Neural cell (in vitro differentiated cells): ENCODE results near the gene RPS16. TPM values are rescaled to one million over a fixed set of nuclear protein-coding genes. Genes with fewer than 3 reads are reported as not detected.

Source experiments
- H2AFZ ChIP-seq: fragments of 200-600, 300-800 bp; sonication (generic), shearing (Covaris generic); 2 replicates; pipeline ENCODE4 v1.6.0; 2014; ENCODE audit warnings: low read depth, mild to moderate bottlenecking, antibody characterized with exemption, low read length, moderate library complexity
- H3F3A ChIP-seq: fragments of 200-600 bp; shearing (Covaris generic); 2 replicates; pipeline ENCODE4 v1.6.1; 2016; ENCODE audit warnings: mild to moderate bottlenecking, moderate library complexity, mixed read lengths, antibody characterized with exemption, low read length; ENCODE audit not compliant: insufficient read depth, poor library complexity, severe bottlenecking
- H3K27ac ChIP-seq: fragments of 200-600, 300-800 bp; sonication (generic), shearing (Covaris generic); 2 replicates; pipeline ENCODE4 v1.5.1; 2014; ENCODE audit warnings: mild to moderate bottlenecking, low read length, moderate library complexity
- H3K27me3 ChIP-seq: fragments of 300-800, 200-600 bp; sonication (generic), shearing (Covaris generic); 2 replicates; pipeline ENCODE4 v1.6.0; 2014; ENCODE audit warnings: mild to moderate bottlenecking, low read depth, low read length, moderate library complexity; ENCODE audit not compliant: insufficient read depth
- H3K36me3 ChIP-seq: fragments of 300-800, 200-600 bp; sonication (generic), shearing (Covaris generic); 2 replicates; pipeline ENCODE4 v1.5.1; 2014; ENCODE audit warnings: mild to moderate bottlenecking, antibody characterized with exemption, low read length, moderate library complexity; ENCODE audit not compliant: insufficient read depth
- H3K4me2 ChIP-seq: fragments of 300-800, 200-600 bp; sonication (generic), shearing (Covaris generic); 2 replicates; pipeline ENCODE4 v1.6.0; 2014; ENCODE audit warnings: mild to moderate bottlenecking, low read length
- H3K4me3 ChIP-seq: fragments of 300-800, 200-600 bp; sonication (generic), shearing (Covaris generic); 2 replicates; pipeline ENCODE4 v1.5.1; 2014; ENCODE audit warnings: mild to moderate bottlenecking, low read length, moderate library complexity
- H3K79me2 ChIP-seq: fragments of 200-600 bp; shearing (Covaris generic); replicated peaks from 2 replicates; pipeline ENCODE4 v1.6.0; 2014; ENCODE audit warnings: mild to moderate bottlenecking, low read length, moderate library complexity; ENCODE audit not compliant: insufficient read depth
- H3K9ac ChIP-seq: fragments of 300-800, 200-600 bp; sonication (generic), shearing (Covaris generic); 2 replicates; pipeline ENCODE4 v1.6.1; 2016; ENCODE audit warnings: mild to moderate bottlenecking, low read length, mixed read lengths
- H3K9me2 ChIP-seq: fragments of 200-600 bp; shearing (Covaris generic); 2 replicates; pipeline ENCODE4 v1.6.1; 2016; ENCODE audit warnings: mild to moderate bottlenecking, low read length, mixed read lengths; ENCODE audit not compliant: insufficient read depth
- H3K9me3 ChIP-seq: fragments of 200-600, 300-800 bp; sonication (generic), shearing (Covaris generic); 2 replicates; pipeline ENCODE4 v1.6.1; 2016; ENCODE audit warnings: mild to moderate bottlenecking, mixed run types, low read length, moderate library complexity, mixed read lengths
- H4K20me1 ChIP-seq: fragments of 200-600 bp; shearing (Covaris generic); 2 replicates; pipeline ENCODE4 v1.6.1; 2016; ENCODE audit warnings: mild to moderate bottlenecking, mixed run types; ENCODE audit not compliant: insufficient read depth
- CTCF ChIP-seq: fragments of 450-650 bp; IDR thresholded peaks from 2 replicates; pipeline ENCODE4 v1.5.1; 2014; ENCODE audit warnings: antibody characterized with exemption, mild to moderate bottlenecking, moderate library complexity; ENCODE audit not compliant: poor library complexity, severe bottlenecking
- EP300 ChIP-seq: fragments of 450-650 bp; conservative IDR thresholded peaks from 2 replicates; pipeline ENCODE4 v1.6.1; 2014; ENCODE audit warnings: antibody characterized with exemption, mild to moderate bottlenecking, moderate library complexity; ENCODE audit not compliant: poor library complexity, severe bottlenecking
- EZH2 ChIP-seq: fragments of 200-600, 300-800 bp; shearing (Covaris generic), sonication (generic); IDR thresholded peaks from 2 replicates; pipeline ENCODE4 v1.6.1; 2014; ENCODE audit warnings: antibody characterized with exemption, low read length, borderline replicate concordance, mild to moderate bottlenecking; ENCODE audit not compliant: insufficient read depth, poor library complexity, severe bottlenecking
- MXI1 ChIP-seq: fragments of 450-650 bp; conservative IDR thresholded peaks from 2 replicates; pipeline ENCODE4 v1.6.1; 2014; ENCODE audit warnings: antibody characterized with exemption, mild to moderate bottlenecking; ENCODE audit not compliant: poor library complexity, severe bottlenecking
- POLR2AphosphoS5 ChIP-seq: IDR thresholded peaks from 2 replicates; pipeline ENCODE4 v1.6.1; 2012
- REST ChIP-seq: IDR thresholded peaks from 2 replicates; pipeline ENCODE4 v1.6.1; 2012; ENCODE audit warnings: borderline replicate concordance
- SMC3 ChIP-seq: fragments of 450-650 bp; conservative IDR thresholded peaks from 2 replicates; pipeline ENCODE4 v1.6.1; 2014; ENCODE audit warnings: antibody characterized with exemption, mild to moderate bottlenecking, moderate library complexity; ENCODE audit not compliant: poor library complexity
- TAF1 ChIP-seq: IDR thresholded peaks from 2 replicates; pipeline ENCODE4 v1.6.1; 2012; ENCODE audit warnings: low read depth
- polyA plus RNA-seq: library from polyadenylated mRNA; depleted of rRNA; stranded (reverse); fragments of >200 nt; gene quantifications from 2 replicates; pipeline ENCODE4 v1.2.3, GENCODE V29; 2014

Gene RPS16
- polyA plus RNA-seq, 1 donor from 2014 or later = 22.6 TPM

- H3K36me3 ChIP-seq = no peaks in the 10 kb centered on the region
- H4K20me1 ChIP-seq = no peaks in the 10 kb centered on the region
- H3K4me2 ChIP-seq = no peak overlapping the region
- no peaks in the 10 kb centered on the region for H3F3A ChIP-seq
- no peak overlapping the region for H3K4me3 ChIP-seq
- no peaks in the 10 kb centered on the region for H3K9me2 ChIP-seq
- no peak overlapping the region for H3K27ac ChIP-seq
- no peak overlapping the region for H3K9ac ChIP-seq
- H3K27me3 ChIP-seq = no peaks in the 10 kb centered on the region
- H3K79me2 ChIP-seq = no peaks in the 10 kb centered on the region
- no peaks in the 10 kb centered on the region for H3K9me3 ChIP-seq
- H2AFZ ChIP-seq = no peak overlapping the region
- TF ChIP-seq REST (no peak), TAF1 (no peak), POLR2AphosphoS5 (no peak)
These were observed 10.8 kb downstream of the RPS16 start for GRCh38 chr19:39424934-39425333.

GRCh38 chr19:39423258-39424086 lies 12.3 kb downstream of the RPS16 start:
- Histone ChIP-seq H3F3A (no peaks in the 10 kb centered on the region), H3K36me3 (no peaks in the 10 kb centered on the region), H3K9me3 (no peaks in the 10 kb centered on the region)

GRCh38 chr19:39422020-39422419 lies 13.7 kb downstream of the RPS16 start:
- H3K9ac ChIP-seq = no peak overlapping the region
- no peaks in the 10 kb centered on the region for H3K36me3 ChIP-seq
- H3F3A ChIP-seq = no peaks in the 10 kb centered on the region
- no peak for TF ChIP-seq EP300
- no peak for TF ChIP-seq REST
- TF ChIP-seq SMC3 = no peak
- TF ChIP-seq POLR2AphosphoS5 = no peak
- no peak for TF ChIP-seq TAF1
- no peak for TF ChIP-seq CTCF
- H3K9me2 ChIP-seq = no peaks in the 10 kb centered on the region
- H2AFZ ChIP-seq = no peak overlapping the region
- H3K4me3 ChIP-seq = no peak overlapping the region
- no peak overlapping the region for H3K27ac ChIP-seq
- H3K79me2 ChIP-seq = no peaks in the 10 kb centered on the region
- H3K9me3 ChIP-seq = no peaks in the 10 kb centered on the region
- no peak overlapping the region for H3K4me2 ChIP-seq
- H4K20me1 ChIP-seq = no peaks in the 10 kb centered on the region
- no peaks in the 10 kb centered on the region for H3K27me3 ChIP-seq

More at GRCh38 chr19:39423258-39424086, 12.3 kb downstream of the RPS16 start:
- TF ChIP-seq POLR2AphosphoS5 = no peak
- TF ChIP-seq MXI1 = no peak
- TF ChIP-seq SMC3 = no peak
- no peak for TF ChIP-seq EZH2
- Histone ChIP-seq H3K27me3 (no peaks in the 10 kb centered on the region), H3K4me3 (no peak overlapping the region), H3K9ac (no peak overlapping the region), H3K9me2 (no peaks in the 10 kb centered on the region), H3K27ac (no peak overlapping the region), H3K4me2 (no peak overlapping the region), H2AFZ (no peak overlapping the region), H3K79me2 (no peaks in the 10 kb centered on the region), H4K20me1 (no peaks in the 10 kb centered on the region)
